Smooth muscle cell (in vitro differentiated cells): Measurements from ENCODE around the gene COLEC11. TPM values are rescaled to one million over a fixed set of nuclear protein-coding genes. Genes with fewer than 3 reads are reported as not detected.
A peak's percentile ranks its signal among the peaks of the same experiment; 100 is the strongest.

Experiments used
- DNase-seq: peaks from one replicate; lab custom pipeline; 2025; ENCODE audit not compliant: unreplicated experiment; lab: John Stamatoyannopoulos, UW
- H2AFZ ChIP-seq: fragments of 200-600 bp; sonication (generic); 2 replicates; pipeline ENCODE4 v1.6.0; 2016; ENCODE audit warnings: antibody characterized with exemption, low read depth, mild to moderate bottlenecking
- H3F3A ChIP-seq: fragments of 200-600 bp; sonication (generic); 2 replicates; pipeline ENCODE4 v1.6.0; 2017; ENCODE audit warnings: antibody characterized with exemption, low read depth
- H3K27ac ChIP-seq: fragments of 200-600 bp; sonication (generic); 2 replicates; pipeline ENCODE4 v1.5.1; 2016; ENCODE audit warnings: low read depth, mild to moderate bottlenecking
- H3K27me3 ChIP-seq: fragments of 200-600 bp; sonication (generic); 2 replicates; pipeline ENCODE4 v1.6.1; 2016; ENCODE audit warnings: low read depth, mild to moderate bottlenecking
- H3K36me3 ChIP-seq: fragments of 200-600 bp; sonication (generic); 2 replicates; pipeline ENCODE4 v1.5.1; 2016; ENCODE audit warnings: low read depth
- H3K4me1 ChIP-seq: fragments of 200-600 bp; sonication (generic); 2 replicates; pipeline ENCODE4 v1.5.1; 2016; ENCODE audit warnings: low read depth
- H3K4me2 ChIP-seq: fragments of 200-600 bp; sonication (generic); 2 replicates; pipeline ENCODE4 v1.6.0; 2016; ENCODE audit warnings: mild to moderate bottlenecking
- H3K4me3 ChIP-seq: fragments of 200-600 bp; sonication (generic); 2 replicates; pipeline ENCODE4 v1.5.1; 2016; ENCODE audit warnings: mild to moderate bottlenecking
- H3K79me2 ChIP-seq: fragments of 200-600 bp; sonication (generic); 2 replicates; pipeline ENCODE4 v1.6.0; 2016; ENCODE audit warnings: low read depth, mild to moderate bottlenecking
- H3K9ac ChIP-seq: fragments of 200-600 bp; sonication (generic); 2 replicates; pipeline ENCODE4 v1.6.0; 2016; ENCODE audit warnings: low read depth
- H3K9me3 ChIP-seq: fragments of 200-600 bp; sonication (generic); replicated peaks from 2 replicates; pipeline ENCODE4 v1.5.1; 2016; ENCODE audit warnings: low read depth
- H4K20me1 ChIP-seq: fragments of 200-600 bp; sonication (generic); 2 replicates; pipeline ENCODE4 v1.6.0; 2016; ENCODE audit warnings: low read depth
- CTCF ChIP-seq: fragments of 200-600 bp; sonication (generic); IDR thresholded peaks from 2 replicates; pipeline ENCODE4 v1.5.1; 2017; ENCODE audit warnings: borderline replicate concordance, mild to moderate bottlenecking, antibody characterized with exemption; ENCODE audit not compliant: insufficient read depth, poor library complexity, severe bottlenecking
- WGBS: methylation state at CpG from one replicate; pipeline ENCODE4 v1.1.7; 2016; ENCODE audit warnings: low lambda C conversion rate; 5-methylcytosine and 5-hydroxymethylcytosine counted together
- polyA plus RNA-seq: library from polyadenylated mRNA; unstranded; fragments of >200 nt; fragmentation: Nextera tagmentation; extraction: Ambion mirVana; gene quantifications from 2 replicates; pipeline ENCODE4 v1.2.1, GENCODE V29; 2016
- total RNA-seq: library from RNA; depleted of rRNA; stranded (reverse); fragments of >200 nt; gene quantifications from 2 replicates; pipeline ENCODE4 v1.2.3, GENCODE V29; 2014

Gene COLEC11
- total and polyA plus RNA-seq, 2 experiments from 2014 or later, result 18.1 to 30.8 TPM

- TF ChIP-seq CTCF, result no peak
- Histone ChIP-seq H3F3A (peaks cover 34% of the 10 kb centered on the region), H3K4me2 (peak overlapping the region; percentile 100), H3K36me3 (peaks cover 18% of the 10 kb centered on the region), H2AFZ (no peak overlapping the region), H3K4me1 (peaks cover 28% of the 10 kb centered on the region), H3K4me3 (no peak overlapping the region), H3K27me3 (no peaks in the 10 kb centered on the region), H4K20me1 (peaks cover 67% of the 10 kb centered on the region), H3K9ac (peak overlapping the region; percentile 19), H3K27ac (peak overlapping the region; percentile 83), H3K79me2 (peaks cover 51% of the 10 kb centered on the region), H3K9me3 (no peaks in the 10 kb centered on the region)
- no peak for DNase-seq
- WGBS, result 95% methylated on average over 5 of the region's 5 CpGs
These were observed 15.9 kb upstream of the COLEC11 start for GRCh38 chr2:3578987-3579386.

GRCh38 chr2:3580449-3580848, 14.5 kb upstream of the COLEC11 start:
- Histone ChIP-seq H3F3A (peaks cover 37% of the 10 kb centered on the region), H3K4me2 (no peak overlapping the region), H2AFZ (no peak overlapping the region), H3K9ac (no peak overlapping the region), H3K9me3 (no peaks in the 10 kb centered on the region), H4K20me1 (peaks cover 66% of the 10 kb centered on the region), H3K4me3 (no peak overlapping the region), H3K4me1 (peaks cover 28% of the 10 kb centered on the region), H3K27me3 (no peaks in the 10 kb centered on the region), H3K79me2 (peaks cover 48% of the 10 kb centered on the region), H3K27ac (no peak overlapping the region), H3K36me3 (peaks cover 18% of the 10 kb centered on the region)
- 97% methylated on average over 5 of the region's 5 CpGs for WGBS
- DNase-seq, result no peak
- no peak for TF ChIP-seq CTCF

GRCh38 chr2:3581367-3582262, 13.3 kb upstream of the COLEC11 start:
- H3K36me3 ChIP-seq, result peaks cover 18% of the 10 kb centered on the region
- no peaks in the 10 kb centered on the region for H3K9me3 ChIP-seq
- peaks cover 37% of the 10 kb centered on the region for H3K79me2 ChIP-seq

More at GRCh38 chr2:3581367-3582262, 13.3 kb upstream of the COLEC11 start:
- Histone ChIP-seq H2AFZ (no peak overlapping the region), H3K27me3 (no peaks in the 10 kb centered on the region), H4K20me1 (peaks cover 55% of the 10 kb centered on the region), H3K4me3 (no peak overlapping the region), H3K9ac (no peak overlapping the region), H3K27ac (no peak overlapping the region), H3F3A (peaks cover 38% of the 10 kb centered on the region), H3K4me2 (no peak overlapping the region), H3K4me1 (peaks cover 22% of the 10 kb centered on the region)
- DNase-seq, result no peak
- no peak for TF ChIP-seq CTCF
- WGBS, result 96% methylated on average over 13 of the region's 13 CpGs
